Activated CD4-positive, alpha-beta T cell treated with anti-CD3 and anti-CD28 coated beads, Interleukin-2, amount 50 U/mL, for 4 hours (primary cell): ENCODE data around the gene HSBP1.

Source experiments
- DNase-seq, 2 experiments: peaks; one replicate each; pipeline ENCODE4 v3.0.0-alpha.2; 2020

HSBP1 gene

DNA sequence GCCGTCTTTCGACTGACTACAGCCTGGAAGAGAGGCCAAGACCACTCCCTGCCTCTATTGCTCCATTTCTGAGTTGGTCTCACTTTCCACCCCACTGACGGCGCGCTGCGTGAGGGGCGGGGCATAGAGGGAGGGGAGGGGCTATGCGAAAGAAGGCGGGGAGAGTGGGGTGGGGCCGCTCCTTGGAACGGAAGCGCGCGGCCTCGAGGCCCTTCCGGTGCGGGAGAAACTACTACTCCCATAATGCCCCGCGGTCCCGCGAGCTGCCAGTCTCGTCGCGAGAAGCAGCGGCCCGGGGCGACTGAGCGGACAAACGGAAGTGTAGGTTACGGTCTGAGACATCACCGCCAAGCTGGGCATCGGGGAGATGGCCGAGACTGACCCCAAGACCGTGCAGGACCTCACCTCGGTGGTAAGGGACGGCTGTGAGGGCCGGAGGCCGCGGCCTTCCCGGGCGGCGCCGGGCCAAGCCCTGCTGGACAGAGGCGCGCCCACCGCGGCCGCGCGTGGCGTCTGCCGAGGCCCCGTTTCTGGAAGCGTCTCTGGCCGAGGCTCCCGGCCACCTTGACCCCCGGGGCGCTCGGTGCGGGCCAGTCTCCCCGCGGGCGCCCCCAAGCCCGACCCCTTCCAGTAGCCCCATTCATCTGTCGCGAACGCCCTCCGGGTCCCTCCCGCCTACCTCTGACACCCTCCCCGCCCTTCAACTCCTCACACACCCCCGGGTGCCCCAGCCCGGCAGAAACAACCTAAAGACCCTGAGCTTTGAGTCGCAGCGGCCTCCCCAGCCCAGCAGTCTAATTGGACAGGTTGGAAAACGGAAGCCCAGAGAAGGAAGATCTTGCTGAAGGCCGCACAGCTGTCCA is at the start of gene HSBP1:
HSBP1 (plus strand) TSS at position 269 of the 863 bp plus-strand sequence; CDS start at position 368, 99 bp downstream.
- DNase-seq, result peak; percentile 90 to 92

DNA sequence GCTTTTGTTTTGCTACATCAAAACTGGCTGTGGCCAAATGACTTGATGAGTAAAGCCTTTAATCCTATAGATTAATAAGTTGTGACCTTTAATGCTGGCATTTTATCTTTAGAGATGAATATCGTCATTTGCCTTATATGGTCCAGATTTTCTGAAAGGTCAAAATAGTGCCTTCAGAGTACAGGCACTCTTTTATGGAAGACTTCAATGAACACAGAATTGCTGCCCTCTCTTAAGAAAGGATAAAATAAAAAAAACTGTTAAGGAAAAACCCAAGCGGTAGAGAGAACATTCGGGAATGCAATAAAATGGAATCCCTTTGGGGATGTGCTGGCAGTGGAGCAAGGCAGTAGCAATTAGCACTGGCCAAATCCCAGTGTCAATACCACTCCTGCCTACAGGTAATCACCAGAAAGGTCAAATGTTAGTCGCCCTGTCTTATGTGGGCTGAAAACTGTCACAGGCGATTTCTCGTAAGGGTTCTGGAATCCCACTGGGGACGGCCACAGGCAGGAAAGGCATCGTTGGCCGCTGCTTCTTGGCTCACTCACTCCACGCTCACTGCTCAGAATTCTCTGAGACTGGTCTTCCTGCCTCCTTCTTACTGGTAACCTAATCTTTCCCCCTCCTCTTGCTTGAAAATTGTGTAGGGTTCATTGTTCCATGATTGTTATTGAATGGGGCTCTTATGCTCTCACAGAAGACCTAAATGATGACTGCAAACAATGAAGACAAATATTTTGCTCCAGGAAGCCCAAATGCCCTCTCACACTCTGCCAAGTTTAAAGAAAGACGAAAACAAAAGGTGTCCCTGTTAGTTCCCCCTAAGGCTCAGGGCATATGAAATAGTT is 45.4 kb upstream of the HSBP1 start:
- no peak for DNase-seq

DNA sequence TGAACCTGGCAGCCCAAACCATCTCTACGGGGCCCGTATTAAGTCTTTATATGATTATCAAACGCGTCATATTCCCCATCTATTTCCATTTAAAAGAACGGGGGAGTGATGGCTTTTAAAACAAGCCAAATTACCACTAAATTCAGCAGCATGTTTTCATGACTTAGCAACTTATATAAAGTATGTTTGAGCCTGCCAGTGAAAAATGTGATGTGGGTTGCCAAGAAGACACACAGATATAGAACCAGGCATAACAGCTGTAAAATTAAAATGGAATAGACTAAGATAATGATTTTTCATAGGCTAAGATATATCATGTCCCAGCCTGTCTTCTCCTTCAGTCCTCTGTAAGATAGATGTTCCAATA is 44.8 kb upstream of the HSBP1 start:
- DNase-seq, result no peak

DNA sequence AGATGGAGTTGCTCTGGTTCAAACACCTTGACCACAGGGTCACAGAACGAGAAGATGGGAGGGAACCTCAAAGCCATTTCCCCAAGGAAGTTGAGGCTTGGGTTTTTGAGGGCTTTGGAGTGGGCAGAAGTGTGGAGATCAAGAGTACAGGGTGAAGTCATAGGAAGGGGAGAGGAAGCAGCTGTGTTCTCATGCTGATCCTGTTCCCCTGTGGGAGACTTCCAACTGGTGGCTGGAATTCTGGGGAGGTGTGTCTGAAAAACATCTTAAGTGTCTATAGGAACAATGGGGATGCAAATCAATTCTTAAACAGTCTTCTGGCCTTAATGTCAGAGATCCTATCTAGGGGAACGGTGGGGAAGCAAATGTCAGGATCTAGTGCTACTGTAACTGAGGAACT is 38.8 kb upstream of the HSBP1 start:
- no peak for DNase-seq

DNA sequence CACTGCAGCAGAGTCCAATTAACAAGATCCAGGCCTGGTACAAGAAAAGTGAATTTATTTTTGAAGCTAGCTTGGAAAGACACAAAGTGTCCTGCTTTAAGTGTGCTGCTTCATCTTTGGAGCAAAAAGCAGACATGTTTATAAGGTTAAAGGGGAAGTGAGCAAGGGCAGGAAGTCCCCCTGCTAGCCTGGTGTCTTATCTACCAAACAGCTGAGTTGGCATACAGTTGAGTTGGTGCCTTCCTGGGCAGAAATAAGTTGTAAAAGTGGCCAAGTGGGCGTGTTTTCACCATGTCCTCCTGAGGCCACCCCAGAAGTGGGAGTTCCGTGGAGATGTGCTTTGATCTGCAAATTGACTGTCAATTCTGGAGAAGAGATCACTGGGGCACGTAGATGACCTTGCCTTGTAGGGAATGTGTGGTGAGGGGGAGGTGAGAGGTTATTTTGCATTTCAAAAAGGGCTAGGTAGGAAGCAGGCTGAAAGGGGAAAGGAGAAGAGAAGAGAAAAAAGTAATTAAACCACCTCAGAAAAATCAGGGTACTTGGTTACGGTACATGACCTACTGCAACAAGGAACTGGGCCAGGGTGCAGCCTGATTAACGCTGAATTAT is 38.3 kb upstream of the HSBP1 start:
- no peak for DNase-seq

DNA sequence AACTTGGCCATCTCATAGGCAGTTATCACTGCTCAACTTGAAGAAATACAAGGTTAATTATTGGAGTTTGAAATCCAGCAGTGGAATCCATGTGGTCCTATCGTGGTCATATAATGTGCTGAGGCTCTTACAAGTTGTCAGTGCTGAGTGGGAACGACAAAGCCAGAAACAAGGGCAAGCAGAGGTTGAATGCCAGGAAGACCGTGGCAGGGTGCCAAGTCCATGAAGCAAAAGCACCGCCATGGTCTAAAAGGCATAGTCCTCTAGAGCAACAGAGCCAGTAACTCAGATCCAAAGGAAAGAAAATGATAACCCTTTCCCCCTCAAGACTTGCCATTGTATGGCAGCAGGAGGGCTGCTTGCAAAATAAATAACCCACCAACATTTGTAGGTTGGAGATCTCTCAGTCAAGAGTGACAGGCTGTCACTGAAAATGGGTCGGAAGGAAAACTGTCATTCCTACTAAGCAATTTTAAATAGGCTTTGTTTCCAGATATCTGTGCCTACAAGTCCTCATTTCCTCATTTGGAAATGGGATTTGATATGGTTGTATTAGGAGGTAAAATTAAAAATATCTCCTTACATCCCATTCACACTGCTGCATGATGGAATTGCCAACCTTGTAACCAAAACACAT is 36.4 kb upstream of the HSBP1 start:
- DNase-seq, result no peak

DNA sequence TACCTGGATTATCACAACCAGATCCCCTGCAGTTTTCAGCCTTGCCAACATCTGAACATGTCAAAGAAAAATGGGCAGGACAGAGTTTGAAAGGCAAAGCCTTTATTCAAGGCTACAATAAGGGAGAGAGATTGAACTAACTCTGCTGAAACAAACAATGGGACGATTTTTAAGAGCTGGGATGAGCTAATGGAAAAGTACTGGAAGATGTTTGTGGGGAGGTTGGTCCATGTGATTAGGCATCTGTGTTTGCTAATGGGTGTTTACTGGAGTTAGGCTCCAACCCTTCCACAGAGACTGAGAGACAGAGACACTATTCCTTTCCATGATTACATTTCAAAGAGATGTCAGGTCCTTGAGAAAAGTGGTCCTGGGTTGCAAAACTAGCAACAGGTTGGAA is 35.0 kb upstream of the HSBP1 start:
- DNase-seq, result no peak

DNA sequence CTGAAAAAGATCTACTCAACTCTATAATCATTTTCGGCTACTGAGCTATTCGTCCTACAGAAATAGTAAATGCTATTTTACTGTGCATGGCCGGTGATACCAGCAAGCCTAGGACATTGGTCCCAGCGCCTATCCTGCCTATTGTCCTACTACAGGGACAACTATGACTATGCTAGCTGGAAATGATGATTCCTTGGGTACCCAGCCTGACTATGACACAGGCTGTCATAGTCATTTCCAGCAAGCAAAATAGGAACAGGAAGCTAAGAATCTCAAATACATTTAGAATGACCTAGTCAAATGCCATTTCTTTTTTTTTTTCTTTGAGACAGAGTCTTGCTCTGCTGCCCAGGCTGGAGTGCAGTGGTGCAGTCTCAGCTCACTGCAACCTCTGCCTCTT is 33.7 kb upstream of the HSBP1 start:
- DNase-seq, result no peak

DNA sequence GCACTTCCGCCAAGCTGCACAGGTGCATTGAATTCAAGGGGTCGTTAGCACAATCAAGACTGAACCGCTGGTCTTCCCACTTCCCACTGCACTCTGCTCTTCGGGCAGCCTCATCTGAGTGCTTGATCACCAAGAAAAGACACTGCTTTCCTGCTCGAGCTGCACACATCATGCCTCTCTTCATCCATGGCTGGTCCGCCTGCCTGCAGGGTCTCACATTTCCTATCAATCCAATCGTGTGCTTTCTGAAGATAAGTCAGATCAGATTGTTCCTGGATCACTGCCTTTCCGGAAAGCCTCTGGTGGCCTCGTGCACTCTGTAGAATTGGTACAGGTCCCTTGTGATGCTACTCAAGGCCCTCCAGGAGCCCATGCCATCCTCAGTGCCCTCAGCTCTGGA is 30.8 kb upstream of the HSBP1 start:
- no peak for DNase-seq

DNA sequence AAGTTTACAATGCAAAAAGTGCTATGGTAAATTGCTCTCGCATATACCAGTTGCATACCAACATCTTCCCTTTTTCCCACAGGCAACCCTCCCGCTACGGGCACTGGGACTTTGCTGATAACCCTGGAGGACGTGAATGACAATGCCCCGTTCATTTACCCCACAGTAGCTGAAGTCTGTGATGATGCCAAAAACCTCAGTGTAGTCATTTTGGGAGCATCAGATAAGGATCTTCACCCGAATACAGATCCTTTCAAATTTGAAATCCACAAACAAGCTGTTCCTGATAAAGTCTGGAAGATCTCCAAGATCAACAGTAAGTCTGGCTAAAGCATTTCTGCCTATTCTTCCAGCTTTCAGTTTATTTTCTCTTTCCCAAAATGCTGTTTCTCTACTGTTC is 27.9 kb upstream of the HSBP1 start:
- no peak for DNase-seq

DNA sequence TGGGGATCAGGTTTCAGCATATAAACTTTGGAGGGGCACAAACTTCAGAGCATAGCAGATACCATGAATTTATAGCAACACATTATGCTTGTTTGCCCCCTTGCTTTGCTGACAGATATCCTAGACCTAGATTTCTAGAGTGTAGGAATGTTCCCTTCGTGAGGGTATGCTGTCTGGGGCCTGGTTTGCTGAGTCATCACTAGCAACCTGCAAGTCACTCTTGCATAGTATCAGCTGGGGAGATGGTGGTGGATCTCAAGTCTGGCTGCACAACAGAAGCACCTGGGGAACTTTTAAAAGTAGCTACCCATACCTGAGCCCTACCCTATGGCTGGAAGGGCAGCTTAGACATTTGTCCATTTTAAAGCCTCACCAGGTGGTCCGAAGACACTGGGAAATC is 22.3 kb upstream of the HSBP1 start:
- no peak for DNase-seq

DNA sequence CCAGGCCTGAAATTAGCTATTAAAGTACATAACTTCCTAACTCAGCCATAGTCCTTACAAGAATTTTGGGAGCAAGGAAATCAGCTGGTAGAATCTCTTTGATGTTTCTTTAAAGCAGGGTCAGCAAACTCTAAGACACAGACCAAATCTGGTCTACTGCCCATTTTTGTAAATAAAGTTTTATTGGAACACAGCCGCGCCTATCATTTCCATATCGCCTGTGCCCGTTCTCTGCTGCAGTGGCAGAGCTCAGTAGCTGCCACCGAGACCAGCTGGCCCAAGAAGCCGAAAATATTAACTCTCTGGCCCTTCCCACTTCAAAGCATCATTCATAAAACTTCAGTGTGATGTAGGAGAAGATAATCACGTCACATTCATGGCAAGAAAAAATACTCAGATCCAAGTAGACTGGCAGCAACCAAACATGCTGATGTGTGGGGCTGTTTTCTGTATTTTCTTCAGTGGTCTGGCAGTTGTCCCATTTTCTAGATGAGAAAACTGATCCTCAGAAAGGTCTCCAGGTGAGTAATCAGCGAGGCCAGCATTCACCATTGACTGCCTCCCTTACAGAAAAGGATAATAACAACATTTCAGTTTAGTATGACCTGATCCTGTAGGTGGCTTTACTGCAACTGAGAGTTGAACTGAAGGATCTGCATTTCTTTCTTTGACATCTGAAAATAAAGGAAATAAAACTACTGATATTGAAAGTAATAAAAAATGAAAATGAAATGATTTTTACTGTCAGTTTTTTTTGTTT is 18.0 kb upstream of the HSBP1 start:
- DNase-seq, result no peak

DNA sequence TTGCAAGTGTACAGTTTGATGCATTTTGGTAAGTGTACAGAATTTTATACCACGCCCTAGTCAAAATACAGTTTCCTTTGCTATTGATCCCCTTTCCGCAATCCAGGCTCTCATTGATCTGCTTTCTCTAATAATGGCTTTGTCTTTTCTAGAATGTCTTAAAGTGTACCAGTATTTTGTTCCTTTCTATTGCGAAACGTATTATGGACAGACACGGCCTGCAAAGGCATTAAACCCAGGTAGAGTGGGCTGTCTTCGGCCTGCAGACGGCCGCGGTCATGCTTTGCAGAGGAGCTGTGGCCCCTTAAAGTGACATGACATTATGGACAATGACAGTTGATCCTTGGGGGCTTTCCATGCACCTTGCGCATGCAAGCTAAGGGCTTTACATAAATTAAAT is 15.9 kb upstream of the HSBP1 start:
- no peak for DNase-seq

DNA sequence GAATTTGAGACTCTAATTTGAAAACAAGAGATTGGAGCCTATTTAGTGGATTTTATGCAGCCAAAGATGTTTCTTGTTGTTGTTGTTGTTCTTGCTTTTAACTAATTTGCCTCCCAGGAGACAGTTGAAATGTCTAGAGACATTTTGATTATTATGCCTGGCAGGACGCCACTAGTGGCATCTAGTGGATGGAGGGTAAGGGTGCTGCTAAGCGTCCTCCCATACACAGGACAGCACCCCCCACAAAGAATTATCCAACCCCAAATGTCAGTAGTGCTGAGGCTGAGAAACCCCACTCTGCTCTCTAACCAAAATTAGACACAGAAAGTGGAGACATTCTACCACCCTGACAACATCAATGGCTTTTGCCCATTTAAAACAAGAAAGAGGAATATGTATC is 15.4 kb upstream of the HSBP1 start:
- no peak for DNase-seq

DNA sequence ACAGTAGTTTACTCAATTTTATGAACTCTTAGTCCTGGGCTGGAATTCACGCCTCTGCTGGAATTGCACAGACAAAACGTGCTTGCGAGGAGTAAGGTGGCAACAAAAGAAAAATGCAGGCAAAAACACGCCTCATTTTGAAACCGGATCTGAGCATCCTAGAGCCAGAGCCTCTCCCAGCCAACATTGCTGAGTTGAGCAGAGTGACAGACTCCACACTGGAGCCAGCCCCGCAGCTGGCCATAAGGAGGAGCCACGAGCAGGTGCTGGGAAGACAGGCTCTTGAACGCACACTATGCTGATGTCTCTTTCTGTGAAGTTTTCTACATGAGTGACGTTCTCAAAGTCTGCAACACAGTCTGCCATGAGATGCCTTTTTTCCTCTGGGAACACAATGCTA is 14.6 kb upstream of the HSBP1 start:
- no peak for DNase-seq

DNA sequence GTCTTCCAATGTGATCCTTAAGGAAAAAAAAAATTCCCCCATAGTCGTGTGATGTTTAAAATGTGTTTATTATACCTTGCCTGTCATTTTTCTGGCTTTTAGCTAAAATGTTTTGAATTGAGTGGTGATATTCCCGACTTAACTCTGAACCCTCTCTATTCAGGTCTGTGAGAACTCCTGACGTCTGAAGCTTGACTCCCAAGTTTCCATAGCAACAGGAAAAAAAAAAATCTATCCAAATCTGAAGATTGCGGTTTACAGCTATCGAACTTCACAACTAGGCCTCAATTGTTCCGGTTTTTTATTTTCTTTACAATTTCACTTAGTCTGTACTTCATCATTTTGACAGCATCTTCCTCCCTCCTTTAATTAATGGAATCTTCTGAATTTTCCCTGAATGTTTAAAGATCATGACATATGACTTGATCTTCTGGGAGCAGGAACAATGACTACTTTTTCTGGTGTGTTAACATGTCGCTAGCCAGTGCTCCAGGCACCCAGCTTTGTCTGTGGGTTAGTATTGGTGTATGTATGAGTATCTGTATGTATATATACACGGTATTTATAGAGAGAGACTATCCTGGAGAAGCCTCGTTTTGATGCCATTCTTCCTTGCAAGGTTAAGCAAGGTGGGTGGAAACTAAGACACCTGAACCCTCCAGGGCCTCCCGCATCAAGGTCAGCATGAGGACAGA is 12.8 kb upstream of the HSBP1 start:
- no peak for DNase-seq

DNA sequence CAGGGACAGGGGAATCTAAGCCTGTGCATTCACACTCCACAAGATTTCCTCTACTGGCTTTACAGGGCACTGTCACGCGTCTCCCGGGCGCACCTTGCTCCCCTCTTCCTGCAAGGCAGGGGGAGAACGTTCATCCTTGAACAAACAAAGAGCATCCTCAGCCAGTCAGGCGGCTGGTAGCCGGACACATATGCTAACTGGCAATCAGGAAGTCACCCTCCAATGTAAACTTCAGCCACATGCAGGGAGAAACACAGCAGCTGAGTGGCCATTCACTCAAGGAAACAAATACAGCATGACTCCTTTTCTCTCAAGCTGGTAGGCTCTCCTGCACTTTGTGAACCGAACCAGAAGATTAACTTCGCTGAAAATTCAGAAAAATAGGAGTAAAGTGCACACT is 10.8 kb upstream of the HSBP1 start:
- no peak for DNase-seq

DNA sequence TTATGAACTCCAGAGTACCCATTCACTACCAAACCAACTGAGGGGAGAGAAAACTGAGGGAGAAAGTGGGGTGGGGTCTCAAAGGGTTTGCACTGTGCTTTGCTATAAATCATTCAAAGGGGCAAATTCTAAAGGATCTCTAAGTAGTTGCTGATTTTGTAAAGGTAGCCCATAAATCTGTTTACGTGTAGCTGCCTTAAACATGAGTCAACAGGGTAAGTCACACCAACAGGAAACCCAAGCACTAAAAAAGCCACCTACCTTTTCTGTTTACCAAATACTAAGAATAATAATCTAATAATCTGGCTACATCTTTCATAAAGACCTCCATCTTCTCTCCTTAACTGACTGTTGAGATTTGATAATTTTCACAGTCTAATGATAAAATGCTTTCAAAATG is 8.4 kb upstream of the HSBP1 start:
- no peak for DNase-seq

DNA sequence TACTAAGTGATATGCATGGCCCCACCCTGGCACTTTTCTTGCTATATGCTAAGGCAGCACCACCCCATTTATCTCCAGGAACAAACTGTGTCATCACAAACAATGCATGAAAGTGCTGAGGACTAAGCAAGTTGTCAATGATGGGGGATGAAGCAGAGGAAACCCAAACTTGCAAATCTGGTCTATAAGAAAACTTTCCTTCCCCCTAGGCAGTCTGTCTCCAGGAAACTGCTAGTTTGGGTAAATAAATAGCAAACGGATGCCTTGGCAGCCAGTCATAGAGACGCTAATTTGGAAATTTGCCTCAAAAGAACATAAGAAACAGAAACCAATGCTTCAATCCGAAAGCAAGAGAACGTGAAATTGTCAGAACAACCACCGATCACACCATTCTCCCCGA is 5.6 kb upstream of the HSBP1 start:
- no peak for DNase-seq

DNA sequence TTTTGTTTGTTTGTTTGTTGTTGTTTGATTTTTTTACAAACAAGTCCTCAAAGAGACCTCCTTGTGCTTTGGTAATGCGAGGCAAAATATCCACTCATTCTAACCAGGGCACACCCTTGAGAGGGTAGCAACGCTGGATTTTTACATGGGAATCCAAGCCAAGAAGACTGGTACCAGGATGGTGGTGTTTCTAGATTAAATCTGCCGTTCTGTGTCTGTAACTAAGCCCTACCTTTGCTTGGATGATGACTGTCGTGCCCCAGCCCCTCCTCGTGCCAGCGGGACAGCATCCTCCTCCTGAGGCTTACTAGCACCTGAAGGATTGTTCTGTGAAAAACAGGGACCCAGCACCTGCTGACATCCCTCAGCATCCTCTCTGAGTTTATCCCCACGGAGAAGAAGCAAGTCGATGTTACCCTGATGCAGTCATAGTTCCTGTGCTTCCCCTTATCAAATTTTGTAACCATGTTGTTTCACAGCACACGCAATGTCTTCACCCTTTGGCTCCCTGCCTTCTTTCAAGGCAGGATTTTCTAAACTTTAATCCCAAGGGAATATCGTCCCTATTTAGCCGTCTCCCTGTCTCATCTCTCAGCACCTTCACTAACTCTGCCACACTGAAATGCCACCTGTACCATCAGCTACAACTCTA is 5.1 kb upstream of the HSBP1 start:
- no peak for DNase-seq

DNA sequence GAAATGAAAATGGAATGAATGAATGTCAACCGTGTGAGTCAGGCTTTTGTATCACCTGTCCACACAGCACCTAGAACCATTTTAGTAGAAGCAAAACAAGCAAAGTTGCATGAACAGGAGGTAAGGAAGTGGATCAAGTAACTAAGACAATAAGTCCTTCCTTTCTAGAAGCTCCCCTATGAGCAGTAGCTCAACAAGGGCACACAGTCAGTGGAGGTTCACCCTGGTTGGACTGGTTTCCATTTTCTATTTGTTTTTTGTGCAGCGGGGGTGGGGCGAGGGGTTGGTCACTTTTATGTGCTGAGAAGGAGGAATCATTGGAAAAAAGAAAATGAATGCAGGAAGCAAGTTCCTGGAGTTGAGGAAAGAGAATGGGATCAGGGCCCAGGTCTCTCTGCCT is 4.0 kb upstream of the HSBP1 start:
- DNase-seq, result no peak
